Loucy (cell line): ENCODE results near the gene MED17.

Source experiments
- H2AFZ ChIP-seq: fragments of 200-600 bp; sonication (generic); 2 replicates; pipeline ENCODE4 v1.6.0; 2016; ENCODE audit warnings: antibody characterized with exemption, mild to moderate bottlenecking, low read length, moderate library complexity
- H3F3A ChIP-seq: fragments of 200-600 bp; 2 replicates; pipeline ENCODE4 v1.6.0; 2016; ENCODE audit warnings: antibody characterized with exemption, low read depth, mild to moderate bottlenecking
- H3K27me3 ChIP-seq: fragments of 200-600 bp; sonication (generic); 2 replicates; pipeline ENCODE4 v1.6.1; 2014; ENCODE audit warnings: low read length, mild to moderate bottlenecking; ENCODE audit not compliant: insufficient read depth, poor library complexity, severe bottlenecking
- H3K36me3 ChIP-seq: fragments of 200-600 bp; sonication (generic); 2 replicates; pipeline ENCODE4 v1.6.1; 2016; ENCODE audit warnings: low read length; ENCODE audit not compliant: insufficient read depth
- H3K4me1 ChIP-seq: fragments of 200-600 bp; sonication (generic); 2 replicates; pipeline ENCODE4 v1.5.1; 2014; ENCODE audit warnings: low read length, mild to moderate bottlenecking; ENCODE audit not compliant: insufficient read depth, poor library complexity, severe bottlenecking
- H3K4me2 ChIP-seq: fragments of 200-600 bp; sonication (generic); 2 replicates; pipeline ENCODE4 v1.6.0; 2014; ENCODE audit warnings: antibody characterized with exemption, low read length, low read depth, mild to moderate bottlenecking; ENCODE audit not compliant: poor library complexity, severe bottlenecking
- H3K4me3 ChIP-seq: fragments of 200-600 bp; sonication (generic); 2 replicates; pipeline ENCODE4 v1.5.1; 2014; ENCODE audit warnings: low read length, mild to moderate bottlenecking, mixed read lengths; ENCODE audit not compliant: poor library complexity, severe bottlenecking
- H3K79me2 ChIP-seq: fragments of 200-600 bp; sonication (generic); 2 replicates; pipeline ENCODE4 v1.6.1; 2014; ENCODE audit warnings: low read length; ENCODE audit not compliant: insufficient read depth
- H3K9ac ChIP-seq: fragments of 200-600 bp; sonication (generic); 2 replicates; pipeline ENCODE4 v1.6.0; 2014; ENCODE audit warnings: mild to moderate bottlenecking, low read depth, low read length, moderate library complexity; ENCODE audit not compliant: poor library complexity, severe bottlenecking
- H3K9me2 ChIP-seq: fragments of 200-600 bp; sonication (generic); replicated peaks from 2 replicates; pipeline ENCODE4 v1.6.1; 2016; ENCODE audit warnings: low read depth, low read length, mixed read lengths
- H3K9me3 ChIP-seq: fragments of 200-600 bp; sonication (generic); 2 replicates; pipeline ENCODE4 v1.6.1; 2014; ENCODE audit warnings: mild to moderate bottlenecking, antibody characterized with exemption, low read length, low read depth; ENCODE audit not compliant: insufficient read depth
- H4K20me1 ChIP-seq: fragments of 200-600 bp; sonication (generic); 2 replicates; pipeline ENCODE4 v1.6.0; 2014; ENCODE audit warnings: antibody characterized with exemption, low read length, mild to moderate bottlenecking; ENCODE audit not compliant: insufficient read depth, poor library complexity, severe bottlenecking
- CTCF ChIP-seq: fragments of 200-600 bp; sonication (generic); conservative IDR thresholded peaks from 2 replicates; pipeline ENCODE4 v1.5.1; 2014; ENCODE audit warnings: mild to moderate bottlenecking, antibody characterized with exemption, low read length
- EZH2phosphoT487 ChIP-seq: fragments of 200-600 bp; IDR thresholded peaks from 2 replicates; pipeline ENCODE4 v1.6.1; 2018; ENCODE audit warnings: antibody characterized with exemption, mild to moderate bottlenecking, moderate library complexity, borderline replicate concordance

Gene MED17

GRCh38 chr11:93813974-93814373, 29.9 kb downstream of the MED17 start:
- H3K4me3 ChIP-seq, result no peak overlapping the region
- H3K79me2 ChIP-seq, result no peaks in the 10 kb centered on the region
- no peak for TF ChIP-seq CTCF
- TF ChIP-seq EZH2phosphoT487, result no peak
- no peak overlapping the region for H3K9ac ChIP-seq
- H2AFZ ChIP-seq, result no peak overlapping the region
- no peaks in the 10 kb centered on the region for H3F3A ChIP-seq
- H3K9me3 ChIP-seq, result no peaks in the 10 kb centered on the region
- H4K20me1 ChIP-seq, result no peaks in the 10 kb centered on the region
- no peak overlapping the region for H3K4me2 ChIP-seq
- no peaks in the 10 kb centered on the region for H3K9me2 ChIP-seq
- H3K4me1 ChIP-seq, result no peaks in the 10 kb centered on the region
- no peaks in the 10 kb centered on the region for H3K27me3 ChIP-seq
- H3K36me3 ChIP-seq, result peaks cover 61% of the 10 kb centered on the region

GRCh38 chr11:93814966-93815633, 31.0 kb downstream of the MED17 start:
- Histone ChIP-seq H3K4me3 (no peak overlapping the region), H3K9me3 (no peaks in the 10 kb centered on the region), H4K20me1 (no peaks in the 10 kb centered on the region), H3K9ac (no peak overlapping the region), H3F3A (no peaks in the 10 kb centered on the region), H3K4me1 (no peaks in the 10 kb centered on the region), H3K27me3 (no peaks in the 10 kb centered on the region), H3K79me2 (no peaks in the 10 kb centered on the region), H2AFZ (no peak overlapping the region), H3K9me2 (no peaks in the 10 kb centered on the region), H3K36me3 (peaks cover 51% of the 10 kb centered on the region), H3K4me2 (no peak overlapping the region)
- TF ChIP-seq CTCF (no peak), EZH2phosphoT487 (no peak)

- Histone ChIP-seq H4K20me1 (no peaks in the 10 kb centered on the region), H3K27me3 (no peaks in the 10 kb centered on the region), H3K36me3 (peaks cover 27% of the 10 kb centered on the region; the same call in 1 of the 2 replicates), H3K79me2 (no peaks in the 10 kb centered on the region), H2AFZ (no peak overlapping the region), H3K4me3 (no peak overlapping the region), H3F3A (no peaks in the 10 kb centered on the region), H3K4me2 (no peak overlapping the region), H3K9ac (no peak overlapping the region), H3K4me1 (no peaks in the 10 kb centered on the region), H3K9me2 (no peaks in the 10 kb centered on the region), H3K9me3 (no peaks in the 10 kb centered on the region)
- no peak for TF ChIP-seq EZH2phosphoT487
- TF ChIP-seq CTCF, result no peak
Observed at GRCh38 chr11:93817426-93818348, 33.6 kb downstream of the MED17 start.
